Endothelial cell of hepatic sinusoid (primary cell): Measurements from ENCODE around the gene CRYBG1.

Source experiments
- in situ Hi-C: cut with HindIII; loops from 2 replicates; pipeline ENCODE4 v1.10.0; 2017; ENCODE audit warnings: low sequenced_read_pairs

Gene CRYBG1

GRCh38 chr6:106419900-106420613 is 59.5 kb downstream of the CRYBG1 start:
- in situ Hi-C loops: no loop called here

DNA sequence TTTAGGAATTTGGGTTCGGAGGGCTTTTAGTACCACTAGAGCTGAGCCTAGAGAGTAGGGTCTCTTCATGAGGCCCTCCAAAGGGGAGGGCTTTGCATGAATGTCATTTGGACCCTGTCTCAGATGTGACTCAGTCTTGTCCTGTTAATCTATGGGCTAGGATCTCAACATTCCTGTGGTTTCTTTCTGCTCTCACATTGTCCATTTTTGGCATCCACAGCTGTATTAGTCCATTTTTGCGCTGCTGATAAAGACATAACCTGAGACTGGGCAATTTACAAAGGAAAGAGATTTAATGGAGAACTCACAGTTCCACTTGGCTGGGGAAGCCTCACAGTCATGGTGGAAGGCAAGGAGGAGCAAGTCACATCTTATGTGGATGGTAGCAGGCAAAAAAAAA is 61.0 kb downstream of the CRYBG1 start:
- in situ Hi-C loops: no loop called here

DNA sequence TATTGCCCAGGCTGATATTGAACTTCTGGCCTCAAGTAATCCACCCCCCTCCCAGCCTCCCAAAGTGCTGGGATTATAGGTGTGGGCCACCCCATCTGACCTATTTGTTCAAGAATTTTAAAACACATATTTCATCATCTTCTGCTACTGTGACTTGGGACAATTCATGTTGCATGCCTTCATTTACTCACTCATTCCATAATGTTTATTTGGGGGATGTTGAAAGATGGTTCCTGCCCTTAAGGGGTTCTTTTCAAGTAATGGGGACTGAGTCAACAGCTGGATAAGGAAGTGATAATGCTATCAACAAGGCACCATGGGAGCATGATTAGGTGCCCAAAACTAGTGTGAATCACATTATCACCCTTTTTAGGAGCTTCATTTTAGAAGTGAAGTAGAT is 62.0 kb downstream of the CRYBG1 start:
- in situ Hi-C loops: no loop called here

DNA sequence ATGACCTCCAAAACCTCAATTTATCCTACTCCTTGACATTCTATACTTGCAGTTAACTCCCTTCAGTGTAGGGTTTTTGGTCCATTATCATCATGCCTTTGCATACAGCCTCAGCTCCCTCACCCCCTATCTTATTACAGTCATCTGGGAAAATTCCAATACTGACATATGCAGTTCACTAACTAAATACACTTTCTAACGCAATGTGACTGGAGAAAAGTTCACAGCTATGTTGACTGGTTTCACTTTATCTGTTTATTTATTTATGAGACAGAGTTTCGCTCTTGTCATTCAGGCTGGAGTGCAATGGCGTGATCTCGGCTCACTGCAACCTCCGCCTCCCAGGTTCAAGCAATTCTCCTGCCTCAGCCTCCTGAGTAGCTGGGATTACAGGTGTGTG is 64.9 kb downstream of the CRYBG1 start:
- in situ Hi-C loops: no loop called here

DNA sequence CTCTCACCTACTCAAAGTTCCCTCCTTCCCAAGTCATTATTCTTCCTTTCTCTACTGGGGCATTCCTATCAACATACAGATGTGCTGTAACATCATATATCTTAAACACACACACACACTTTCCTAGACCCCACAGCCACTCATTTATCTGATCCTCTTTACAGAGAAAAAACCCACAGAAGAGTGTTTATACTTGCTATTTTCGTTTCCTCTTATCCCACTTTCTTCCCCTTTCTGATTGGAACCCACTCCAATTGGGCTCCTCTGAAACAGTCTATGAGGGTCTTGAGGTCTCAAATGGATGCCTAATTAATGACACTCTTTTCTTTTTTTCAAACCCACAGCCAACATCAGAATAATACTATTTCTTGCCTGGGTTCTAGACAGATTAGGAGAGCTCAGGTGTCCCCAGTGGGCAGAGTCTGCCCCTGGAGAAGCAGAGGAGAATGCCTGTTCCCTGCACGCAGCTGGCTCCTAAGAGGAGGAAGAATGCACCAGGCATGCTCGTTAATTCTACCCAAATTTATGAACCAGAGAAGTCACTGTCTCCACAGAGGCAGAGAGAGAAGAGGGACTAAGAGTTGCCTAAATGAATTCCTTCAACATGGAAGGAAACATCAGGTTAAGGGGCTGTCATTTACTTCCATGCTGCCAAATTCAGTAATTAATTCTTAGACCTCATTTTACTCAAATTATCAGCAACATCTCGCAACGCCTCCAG is 65.9 kb downstream of the CRYBG1 start:
- in situ Hi-C loops: no loop called here

DNA sequence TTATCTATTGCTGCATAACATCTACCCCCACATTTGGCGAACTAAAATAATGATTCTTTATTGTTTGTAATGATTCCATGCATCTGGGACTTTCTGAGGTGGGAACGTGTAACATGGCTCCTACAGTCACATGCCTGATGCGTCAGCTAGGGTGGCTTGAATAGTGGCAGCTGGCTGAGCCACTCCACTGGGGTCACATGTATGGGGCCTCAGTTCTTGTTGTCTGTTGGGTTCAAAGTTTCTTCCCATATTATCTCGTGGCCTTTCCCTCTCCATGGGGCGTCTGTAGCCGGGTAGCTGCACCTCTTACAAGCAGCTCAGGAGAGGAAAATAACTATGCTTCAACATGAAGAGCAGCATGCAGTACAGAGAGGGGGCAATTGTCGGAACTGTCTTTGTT is 69.9 kb downstream of the CRYBG1 start:
- in situ Hi-C loops: no loop called here

GRCh38 chr6:106431405-106431804 is 70.9 kb downstream of the CRYBG1 start:
- in situ Hi-C loops: no loop called here

DNA sequence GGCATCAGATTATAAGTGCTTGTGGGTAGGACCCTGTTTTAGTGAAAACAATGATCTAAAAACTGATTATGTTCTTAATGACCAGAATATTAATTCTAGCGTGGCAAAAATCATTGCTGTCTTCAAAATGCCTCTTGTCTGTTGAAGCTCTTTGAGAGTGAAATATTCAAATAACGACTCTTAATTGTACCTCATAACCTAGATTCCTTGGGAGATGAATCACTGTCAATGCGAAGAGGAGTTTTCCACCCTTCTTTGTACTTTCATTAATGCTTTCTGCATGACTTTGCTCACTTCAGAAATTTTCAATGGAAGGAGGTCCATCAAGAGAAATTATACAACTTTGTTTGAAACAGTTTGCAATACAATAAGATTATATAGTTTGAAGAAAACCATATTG is 71.5 kb downstream of the CRYBG1 start:
- in situ Hi-C loops: no loop called here

DNA sequence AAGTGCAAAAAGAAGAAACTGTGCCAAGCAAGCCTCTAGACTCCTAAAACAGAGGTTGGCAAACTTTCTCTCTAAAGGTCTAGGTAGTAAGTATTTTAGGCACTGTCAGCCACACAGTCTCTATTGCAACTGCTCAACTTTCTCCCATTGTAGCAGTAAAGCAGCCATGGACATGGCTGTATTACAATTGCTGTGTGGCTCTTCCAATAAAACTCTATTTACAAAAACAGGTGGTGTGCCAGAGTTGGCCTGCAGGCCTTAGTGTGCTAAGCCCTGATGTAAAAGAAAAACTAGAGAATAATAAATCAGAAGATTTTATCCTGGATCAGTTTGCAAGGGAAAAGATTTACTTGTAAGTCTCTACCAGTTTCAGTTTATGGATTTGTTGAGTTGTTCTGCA is 74.0 kb downstream of the CRYBG1 start:
- in situ Hi-C loops: no loop called here

DNA sequence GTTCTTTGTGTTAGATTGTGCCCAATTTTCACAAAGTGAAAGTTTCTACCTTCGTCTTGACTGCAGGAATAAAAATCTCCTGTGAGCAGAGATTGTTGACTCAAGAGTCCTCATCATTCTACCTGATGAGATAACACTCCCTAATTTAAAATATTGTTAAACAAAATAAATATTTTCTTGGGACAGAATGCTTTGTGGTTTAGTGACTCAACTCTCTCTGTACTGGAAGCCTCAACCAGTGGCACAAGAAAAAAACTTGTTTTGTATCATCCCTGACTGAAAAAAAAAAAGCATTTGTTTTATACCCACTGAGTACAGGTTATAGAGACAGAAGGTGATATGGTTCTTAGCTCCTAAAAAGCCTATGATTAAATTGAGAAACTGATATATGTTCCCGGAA is 78.9 kb downstream of the CRYBG1 start:
- in situ Hi-C loops: no loop called here

DNA sequence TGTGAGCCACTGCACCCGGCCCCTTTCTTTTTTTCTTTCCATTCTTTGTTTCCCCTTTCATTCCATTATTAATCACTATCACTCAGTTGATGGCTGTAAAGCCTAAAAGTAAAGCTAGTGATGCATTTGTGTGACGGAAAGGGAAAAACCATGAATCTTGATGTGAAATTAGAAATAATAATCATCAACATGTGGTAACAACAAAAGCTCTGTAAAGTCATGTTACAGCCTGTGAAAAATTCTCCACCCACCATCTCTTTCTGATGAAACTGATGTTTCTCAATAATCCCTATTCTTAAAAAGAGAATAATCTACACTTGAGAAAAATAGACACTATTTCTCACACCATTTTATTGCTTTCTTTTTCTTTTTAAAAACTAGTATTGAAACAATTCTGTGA is 80.0 kb downstream of the CRYBG1 start:
- in situ Hi-C loops: loop anchor here (5.0 kb wide), 1 partner anchor 98 kb away; no protein-coding TSS in a partner anchor

GRCh38 chr6:106442395-106442794 is 81.9 kb downstream of the CRYBG1 start:
- in situ Hi-C loops: loop anchor here (5.0 kb wide), 1 partner anchor 100 kb away; no protein-coding TSS in a partner anchor

DNA sequence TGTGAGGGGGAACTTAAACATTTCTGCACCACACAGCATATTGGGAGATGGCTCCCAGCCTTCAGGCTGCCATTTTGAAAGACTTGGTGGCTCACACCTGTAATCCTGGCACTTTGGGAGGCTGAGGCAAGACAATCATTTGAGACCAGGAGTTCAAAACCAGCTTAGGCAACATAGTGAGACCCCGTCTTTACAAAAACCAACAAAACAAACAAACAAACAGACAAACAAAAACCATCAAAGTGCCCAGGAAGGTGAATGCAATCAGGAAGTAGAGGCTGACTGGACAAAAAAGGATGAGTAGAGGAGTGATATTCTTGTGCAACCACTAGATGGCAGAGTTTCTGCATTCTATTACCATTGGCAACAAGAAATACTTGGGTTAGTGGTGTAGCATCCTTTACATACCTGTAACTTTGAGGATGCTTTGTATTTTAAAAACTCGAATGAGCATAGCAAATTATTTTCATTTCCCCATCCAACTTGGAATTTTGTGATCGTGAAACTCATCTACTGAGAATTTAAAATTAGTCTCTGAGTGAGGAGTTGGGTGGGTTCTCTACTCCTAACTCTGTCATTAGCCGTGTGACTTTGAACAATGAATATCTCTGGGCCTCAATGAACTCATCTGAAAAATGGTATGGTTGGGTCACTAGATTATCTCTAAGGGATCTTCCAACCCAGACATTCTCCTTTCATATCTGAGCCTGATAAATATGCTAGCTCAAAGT is 84.4 kb downstream of the CRYBG1 start:
- in situ Hi-C loops: loop anchor here (5.0 kb wide), 2 partner anchors 103 to 107 kb away; no protein-coding TSS in a partner anchor

- in situ Hi-C loops: loop anchor here (5.0 kb wide), 1 partner anchor 107 kb away; no protein-coding TSS in a partner anchor
These were observed 85.0 kb downstream of the CRYBG1 start for GRCh38 chr6:106445508-106445878.

DNA sequence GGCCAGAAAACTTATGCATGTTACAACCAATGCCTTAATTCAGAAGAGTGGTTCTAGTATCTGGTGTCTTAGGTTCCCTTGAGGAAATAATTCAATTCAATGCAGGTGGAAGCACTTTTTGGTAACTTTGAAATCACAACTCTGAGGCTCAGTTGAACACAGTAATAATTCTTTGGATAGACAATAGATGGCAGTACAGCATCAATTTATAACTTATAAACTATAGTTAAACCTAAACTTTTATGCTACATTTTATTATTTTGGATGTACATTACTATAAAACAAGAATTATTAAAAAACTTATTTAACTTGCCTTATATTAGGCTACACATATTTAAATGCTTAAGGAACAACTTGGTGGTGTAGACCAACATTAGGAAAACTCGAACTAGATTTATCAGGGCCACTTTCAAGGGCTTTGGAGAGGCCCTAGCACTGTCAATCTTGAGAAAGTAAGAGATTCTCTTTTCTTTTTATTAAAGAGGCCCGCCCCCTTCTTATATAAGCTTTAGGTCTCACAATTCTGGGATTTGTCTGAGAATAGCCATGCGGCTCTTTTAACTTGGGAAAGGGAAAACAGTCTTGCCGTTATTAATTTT is 85.9 kb downstream of the CRYBG1 start:
- in situ Hi-C loops: loop anchor here (5.0 kb wide), 1 partner anchor 106 kb away; no protein-coding TSS in a partner anchor

GRCh38 chr6:106446983-106447382 is 86.5 kb downstream of the CRYBG1 start:
- in situ Hi-C loops: loop anchor here (5.0 kb wide), 1 partner anchor 105 kb away; no protein-coding TSS in a partner anchor

DNA sequence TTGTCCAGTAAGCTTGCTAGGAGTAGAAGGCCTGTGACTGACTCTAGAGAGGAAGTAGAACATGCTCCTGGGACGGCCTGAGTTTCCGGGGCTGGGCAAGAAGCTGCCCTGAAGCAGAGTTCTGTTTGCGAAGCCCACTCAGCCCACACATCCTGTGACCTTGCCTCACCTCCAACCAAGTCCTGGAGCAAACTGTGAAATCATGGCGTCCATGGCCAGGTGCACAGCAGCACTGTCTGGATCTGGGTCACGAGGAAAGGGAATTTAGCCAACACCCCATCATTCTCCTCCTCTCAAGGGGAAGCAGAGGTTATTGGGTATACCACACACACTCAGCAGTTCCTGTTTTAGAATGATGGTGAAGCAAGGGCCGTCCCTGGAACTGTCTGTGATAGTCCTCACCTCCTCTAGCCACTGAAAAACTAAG is 87.5 kb downstream of the CRYBG1 start:
- in situ Hi-C loops: loop anchor here (5.0 kb wide), 1 partner anchor 104 kb away; no protein-coding TSS in a partner anchor

GRCh38 chr6:106450653-106451052 is 90.1 kb downstream of the CRYBG1 start:
- in situ Hi-C loops: no loop called here

DNA sequence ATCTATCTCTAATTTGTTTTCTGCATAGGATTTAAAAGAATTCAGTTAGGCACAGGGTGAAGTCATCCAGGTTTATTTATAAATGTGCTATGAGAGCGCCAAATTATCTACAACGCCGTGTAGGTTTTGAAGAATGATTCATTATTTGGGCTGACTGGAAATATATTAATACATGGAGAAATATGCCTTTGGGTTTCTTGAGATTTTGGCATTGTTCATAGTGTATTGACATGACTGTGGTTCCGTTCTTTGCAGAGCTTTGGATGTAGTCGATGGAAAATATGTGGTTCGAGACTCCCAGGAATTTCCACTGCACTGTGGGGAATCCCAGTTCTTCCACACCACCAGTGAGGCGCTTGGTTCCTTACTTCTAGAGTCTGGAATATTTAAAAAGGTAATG is 90.9 kb downstream of the CRYBG1 start:
- in situ Hi-C loops: no loop called here

DNA sequence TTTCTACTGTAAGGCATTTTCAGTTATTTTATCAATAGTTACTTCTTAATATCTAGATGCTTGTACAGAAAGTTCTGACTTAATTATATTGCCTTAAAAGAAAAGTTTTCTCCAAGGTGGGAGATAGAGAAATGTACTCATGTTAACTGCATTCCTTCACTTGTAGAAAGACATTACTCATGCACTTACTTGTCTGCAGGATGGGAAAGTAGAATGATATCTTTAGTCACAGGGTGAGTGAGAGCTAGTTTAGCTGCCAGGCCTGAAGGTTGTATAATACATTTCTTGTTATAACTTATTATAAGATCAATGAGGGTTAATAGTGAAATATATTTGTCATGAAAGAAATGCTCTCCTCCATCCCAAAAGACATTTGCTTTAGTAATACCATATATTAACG is 92.1 kb downstream of the CRYBG1 start:
- in situ Hi-C loops: no loop called here

DNA sequence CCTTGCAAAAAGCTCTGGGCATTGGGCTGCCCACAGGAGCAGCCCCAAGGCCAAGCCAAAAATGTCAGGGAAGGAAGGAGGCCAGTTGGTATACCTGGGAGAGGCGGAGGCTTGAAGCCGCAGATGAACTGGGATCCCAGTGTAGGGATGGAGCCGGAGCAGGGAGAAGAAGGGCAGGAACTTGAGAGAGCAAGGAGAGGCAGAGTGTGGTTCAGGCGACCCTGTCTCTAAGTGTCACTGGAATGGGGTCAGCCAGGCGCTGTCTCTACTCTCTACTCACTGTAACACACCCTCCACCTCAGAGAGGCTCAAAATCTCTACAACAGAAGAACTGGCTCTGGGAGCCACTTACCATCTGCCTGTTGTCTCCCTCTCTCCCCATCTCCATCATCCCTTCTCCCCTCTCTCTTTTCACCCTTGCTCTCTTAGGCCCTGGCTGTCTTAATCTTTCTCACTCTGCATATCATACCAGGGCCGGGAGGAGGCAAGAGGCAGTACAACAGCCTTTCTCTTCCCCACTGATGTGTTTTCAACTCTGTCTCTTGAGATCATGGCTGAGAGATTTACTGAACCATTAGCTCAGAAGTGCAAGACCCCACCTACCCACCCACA is 93.3 kb downstream of the CRYBG1 start:
- in situ Hi-C loops: no loop called here
